K562 (cell line): ENCODE data around the gene OPA1. TPM values are rescaled to one million over a fixed set of nuclear protein-coding genes. Genes with fewer than 3 reads are reported as not detected.
A peak's percentile ranks its signal among the peaks of the same experiment; 100 is the strongest.

Experiments
- BRD4 ChIP-seq: fragments of 200-600 bp; sonication (generic); IDR thresholded peaks from 2 replicates; pipeline ENCODE4 v1.6.1; 2017; ENCODE audit warnings: inconsistent platforms
- C11orf30 ChIP-seq: fragments of 450-650 bp; IDR thresholded peaks from 2 replicates; pipeline ENCODE4 v1.6.1; 2016; ENCODE audit warnings: low read depth, mild to moderate bottlenecking
- CEBPZ ChIP-seq: fragments of 150-350 bp; IDR thresholded peaks from 2 replicates; pipeline ENCODE4 v1.6.1; 2014; ENCODE audit warnings: low read depth, mild to moderate bottlenecking, low read length, borderline replicate concordance
- CTBP1 ChIP-seq: fragments of 450-650 bp; IDR thresholded peaks from 2 replicates; pipeline ENCODE4 v1.6.1; 2016; ENCODE audit warnings: borderline replicate concordance
- CTCF ChIP-seq, 3 experiments: IDR thresholded peaks in 2 of 3; conservative IDR thresholded peaks in 1 of 3; 2 replicates each; pipeline ENCODE4 v1.5.1; 2011 to 2012; ENCODE audit warnings: low read length in 3 of 3, mild to moderate bottlenecking in 3 of 3, control low read depth in 2 of 3, improper control_type of control experiment in 1 of 3, inconsistent platforms in 1 of 3, low read depth in 1 of 3, mixed read lengths in 1 of 3, moderate library complexity in 1 of 3; ENCODE audit not compliant: insufficient read depth in 2 of 3
- HOXB6 ChIP-seq: fragments of 250-450 bp; sonication (Bioruptor Pico); IDR thresholded peaks from 2 replicates; pipeline ENCODE4 v1.5.1; 2022; ENCODE audit warnings: mild to moderate bottlenecking, borderline replicate concordance
- KDM5B ChIP-seq: fragments of 200-600 bp; sonication (generic); IDR thresholded peaks from 2 replicates; pipeline ENCODE4 v1.6.1; 2012; ENCODE audit warnings: low read depth, mild to moderate bottlenecking, moderate library complexity, low read length, control low read depth, inconsistent platforms; ENCODE audit not compliant: insufficient replicate concordance
- NFIC ChIP-seq: fragments of 450-650 bp; IDR thresholded peaks from 2 replicates; pipeline ENCODE4 v1.6.1; 2017; ENCODE audit warnings: mild to moderate bottlenecking, inconsistent platforms
- RBFOX2 ChIP-seq: fragments of 200-400 bp; formaldehyde crosslinking; IDR thresholded peaks from 2 replicates; pipeline ENCODE4 v1.6.1; 2017; ENCODE audit warnings: low read depth, mild to moderate bottlenecking, low read length, moderate library complexity
- ZBTB43 ChIP-seq: sonication (generic); formaldehyde crosslinking; IDR thresholded peaks from 2 replicates; pipeline ENCODE4 v1.8.0; 2023; ENCODE audit warnings: mild to moderate bottlenecking, missing genetic modification reagents
- ZNF592 ChIP-seq: fragments of 450-650 bp; IDR thresholded peaks from 2 replicates; pipeline ENCODE4 v1.6.1; 2017; ENCODE audit warnings: antibody characterized with exemption, mild to moderate bottlenecking
- polyA plus RNA-seq, 8 experiments: library from polyadenylated mRNA; depleted of rRNA in 4 of 8; stranded (reverse) in 5 of 8; unstranded in 3 of 8; fragments of >200 nt; fragmentation: Nextera tagmentation in 2 of 8; fragmentation: Illumina TruSeq in 1 of 8; extraction: Ambion mirVana in 2 of 8; extraction: Trizol in 1 of 8; gene quantifications; 2 replicates each; pipeline versions ENCODE4 v1.2.1 to v1.2.3, GENCODE V29; 2011 to 2014; ENCODE audit warnings: inconsistent platforms in 1 of 8, missing spikeins in 1 of 8
- total RNA-seq, 7 experiments: library from RNA; depleted of rRNA in 6 of 7; stranded (reverse); fragments of >200 nt in 6 of 7; fragmentation: Illumina TruSeq in 2 of 7; extraction: Trizol in 2 of 7; gene quantifications; 2 replicates each; pipeline versions ENCODE4 v1.2.1 to v1.2.3, GENCODE V29; 2011 to 2021; ENCODE audit warnings: low replicate concordance in 1 of 7

OPA1 gene
- total and polyA plus RNA-seq, 9 of the 15 experiments (the other 6 are each of a cell fraction or from before 2014, with no cell fraction given) = 19.7 to 127 (median 94.7) TPM

GRCh38 chr3:193592841-193593667 lies at the start of gene OPA1 (continued):
- 0 out of 2 replicates have a peak, but pooled peaks have one; percentile 10 for TF ChIP-seq CEBPZ
- peak; percentile 59 for TF ChIP-seq NFIC
- peak; percentile 84 for TF ChIP-seq ZNF592
- TF ChIP-seq BRD4 = no peak
- peak; percentile 98 for TF ChIP-seq C11orf30
- no peak for TF ChIP-seq HOXB6 (CRISPR knock-in tag)
- peak; percentile 98 for TF ChIP-seq RBFOX2
- TF ChIP-seq CTCF (IDR thresholded peaks at IDR 0.05 in 2 of 3, conservative IDR thresholded peaks at IDR 0.05 in 1 of 3; ENCODE audit: insufficient read depth in 2 of 3, low read depth in 1 of 3, low read length in 3 of 3) = peak; percentile 0 to 39 (median 39); a peak in 3 of 6 replicates
- no peak for TF ChIP-seq ZBTB43 (CRISPR knock-in tag)
- peak; percentile 89 for TF ChIP-seq CTBP1
- TF ChIP-seq KDM5B = peak; percentile 72
